ENCODE data around the gene SLC6A18.

DNA sequence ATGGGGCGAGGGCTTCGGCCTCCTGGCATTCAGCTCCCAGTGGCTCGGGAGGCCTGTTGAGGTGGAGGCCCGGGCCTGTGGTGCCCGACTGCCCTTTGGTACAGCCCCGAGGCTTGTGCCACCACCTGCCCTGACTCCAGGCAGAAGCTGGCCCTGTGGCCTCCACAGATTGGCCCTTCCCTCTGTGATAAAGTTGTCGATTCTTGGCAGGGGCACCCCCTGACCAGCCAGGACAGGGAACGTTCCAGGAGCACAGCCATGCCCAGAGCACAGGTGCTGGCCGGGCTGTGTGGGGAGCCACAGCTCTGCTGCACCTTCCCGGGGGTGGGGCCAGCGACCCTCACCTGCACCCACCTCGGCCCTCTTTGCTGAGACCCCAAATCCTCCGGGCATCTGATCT lies 32.7 kb downstream of the SLC6A18 start:
- TF ChIP-seq POLR2AphosphoS5 (IDR thresholded peaks at IDR 0.05; ENCODE audit: low read depth, low read length) (no peak), TAF1 (IDR thresholded peaks at IDR 0.05; ENCODE audit: borderline replicate concordance, low read depth, low read length) (no peak)

Data from GM12892 (cell line).